Measurements from ENCODE around the gene POMP. TPM values are rescaled to one million over a fixed set of nuclear protein-coding genes. Genes with fewer than 3 reads are reported as not detected.

POMP gene
- total RNA-seq, 1 donor from 2014 or later, result 131 TPM

GRCh38 chr13:28626266-28626665 is 32.7 kb upstream of the POMP start:
- Histone ChIP-seq H3K36me3 (ENCODE audit: insufficient read depth, low read length) (no peaks in the 10 kb centered on the region), H3K27me3 (ENCODE audit: insufficient read depth, low read length) (no peaks in the 10 kb centered on the region), H4K20me1 (ENCODE audit: insufficient read depth, low read length) (no peaks in the 10 kb centered on the region), H3K4me3 (ENCODE audit: insufficient read depth, low read depth, low read length) (no peak overlapping the region), H3K4me2 (ENCODE audit: low read length) (no peak overlapping the region), H3K27ac (ENCODE audit: low read depth, low read length) (no peak overlapping the region), H3K9ac (ENCODE audit: low read length) (no peak overlapping the region), H3K9me3 (ENCODE audit: insufficient read depth, low read depth, low read length) (no peaks in the 10 kb centered on the region), H3K79me2 (ENCODE audit: insufficient read depth, low read length) (no peaks in the 10 kb centered on the region), H2AFZ (ENCODE audit: low read depth, low read length) (no peak overlapping the region), H3K4me1 (ENCODE audit: insufficient read depth, low read length) (no peaks in the 10 kb centered on the region)
- Mint-ChIP-seq H3K36me3 (ENCODE audit: low read depth, unreplicated experiment) (no peaks in the 10 kb centered on the region), H3K27ac (ENCODE audit: unreplicated experiment) (no peak overlapping the region), H3K9me3 (ENCODE audit: unreplicated experiment) (no peaks in the 10 kb centered on the region), H3K4me1 (ENCODE audit: low read depth, unreplicated experiment) (peaks cover 6% of the 10 kb centered on the region), H3K4me3 (ENCODE audit: unreplicated experiment) (no peak overlapping the region), H3K27me3 (ENCODE audit: low read depth, unreplicated experiment) (peaks cover 7% of the 10 kb centered on the region)
- no peak for DNase-seq (ENCODE audit: low read depth)
- FAIRE-seq, result no peak
- no peak for TF ChIP-seq CTCF (IDR thresholded peaks at IDR 0.05; ENCODE audit: insufficient read depth, low read depth, low read length)
- TF ChIP-seq EZH2 (IDR thresholded peaks at IDR 0.05; ENCODE audit: insufficient read depth, low read length), result no peak

GRCh38 chr13:28628241-28628640 is 30.7 kb upstream of the POMP start:
- H3K36me3 Mint-ChIP-seq (ENCODE audit: low read depth, unreplicated experiment), result no peaks in the 10 kb centered on the region
- Histone ChIP-seq H2AFZ (ENCODE audit: low read depth, low read length) (no peak overlapping the region), H3K9me3 (ENCODE audit: insufficient read depth, low read depth, low read length) (no peaks in the 10 kb centered on the region), H3K4me1 (ENCODE audit: insufficient read depth, low read length) (no peaks in the 10 kb centered on the region), H3K36me3 (ENCODE audit: insufficient read depth, low read length) (no peaks in the 10 kb centered on the region), H3K4me2 (ENCODE audit: low read length) (no peak overlapping the region), H3K9ac (ENCODE audit: low read length) (no peak overlapping the region), H4K20me1 (ENCODE audit: insufficient read depth, low read length) (no peaks in the 10 kb centered on the region), H3K79me2 (ENCODE audit: insufficient read depth, low read length) (no peaks in the 10 kb centered on the region), H3K4me3 (ENCODE audit: insufficient read depth, low read depth, low read length) (no peak overlapping the region), H3K27me3 (ENCODE audit: insufficient read depth, low read length) (no peaks in the 10 kb centered on the region), H3K27ac (ENCODE audit: low read depth, low read length) (no peak overlapping the region)
- DNase-seq (ENCODE audit: low read depth), result no peak
- H3K9me3 Mint-ChIP-seq (ENCODE audit: unreplicated experiment), result no peaks in the 10 kb centered on the region
- no peak for TF ChIP-seq EZH2 (IDR thresholded peaks at IDR 0.05; ENCODE audit: insufficient read depth, low read length)
- no peak for TF ChIP-seq CTCF (IDR thresholded peaks at IDR 0.05; ENCODE audit: insufficient read depth, low read depth, low read length)
- H3K4me1 Mint-ChIP-seq (ENCODE audit: low read depth, unreplicated experiment), result peaks cover 11% of the 10 kb centered on the region
- FAIRE-seq, result no peak
- peaks cover 2% of the 10 kb centered on the region for H3K27me3 Mint-ChIP-seq (ENCODE audit: low read depth, unreplicated experiment)
- H3K4me3 Mint-ChIP-seq (ENCODE audit: unreplicated experiment), result no peak overlapping the region
- H3K27ac Mint-ChIP-seq (ENCODE audit: unreplicated experiment), result no peak overlapping the region

- no peaks in the 10 kb centered on the region for H3K27me3 ChIP-seq (ENCODE audit: insufficient read depth, low read length)
- no peak overlapping the region for H3K27ac Mint-ChIP-seq (ENCODE audit: unreplicated experiment)
- FAIRE-seq (no peak), DNase-seq (ENCODE audit: low read depth) (no peak)
- H3K4me1 ChIP-seq (ENCODE audit: insufficient read depth, low read length), result peaks cover under 1% of the 10 kb centered on the region
- H3K9ac ChIP-seq (ENCODE audit: low read length), result no peak overlapping the region
- TF ChIP-seq CTCF (IDR thresholded peaks at IDR 0.05; ENCODE audit: insufficient read depth, low read depth, low read length) (no peak), EZH2 (IDR thresholded peaks at IDR 0.05; ENCODE audit: insufficient read depth, low read length) (no peak)
- H3K9me3 ChIP-seq (ENCODE audit: insufficient read depth, low read depth, low read length), result no peaks in the 10 kb centered on the region
- peaks cover 2% of the 10 kb centered on the region for H3K27me3 Mint-ChIP-seq (ENCODE audit: low read depth, unreplicated experiment)
- no peaks in the 10 kb centered on the region for H3K36me3 ChIP-seq (ENCODE audit: insufficient read depth, low read length)
- no peak overlapping the region for H2AFZ ChIP-seq (ENCODE audit: low read depth, low read length)
- peaks cover 10% of the 10 kb centered on the region for H3K4me1 Mint-ChIP-seq (ENCODE audit: low read depth, unreplicated experiment)
- H4K20me1 ChIP-seq (ENCODE audit: insufficient read depth, low read length), result no peaks in the 10 kb centered on the region
- no peaks in the 10 kb centered on the region for H3K79me2 ChIP-seq (ENCODE audit: insufficient read depth, low read length)
- H3K36me3 Mint-ChIP-seq (ENCODE audit: low read depth, unreplicated experiment), result no peaks in the 10 kb centered on the region
- H3K27ac ChIP-seq (ENCODE audit: low read depth, low read length), result no peak overlapping the region
- H3K9me3 Mint-ChIP-seq (ENCODE audit: unreplicated experiment), result no peaks in the 10 kb centered on the region
- H3K4me2 ChIP-seq (ENCODE audit: low read length), result no peak overlapping the region
- H3K4me3 ChIP-seq (ENCODE audit: insufficient read depth, low read depth, low read length), result no peak overlapping the region
- H3K4me3 Mint-ChIP-seq (ENCODE audit: unreplicated experiment), result no peak overlapping the region
Measured at GRCh38 chr13:28630869-28631268, 28.1 kb upstream of the POMP start.
